DLD1 (cell line): ENCODE results near the gene SHROOM1.
"Not testable (repeated sequence)": the region's sequence is repeated elsewhere in the genome, so short reads cannot be mapped to it uniquely, and the experiment has no call there.

ENCODE experiments used
- in situ Hi-C: cut with HindIII; loops from 2 replicates; pipeline ENCODE4 v1.10.0; 2017; ENCODE audit warnings: low sequenced_read_pairs

Gene SHROOM1, protein sequence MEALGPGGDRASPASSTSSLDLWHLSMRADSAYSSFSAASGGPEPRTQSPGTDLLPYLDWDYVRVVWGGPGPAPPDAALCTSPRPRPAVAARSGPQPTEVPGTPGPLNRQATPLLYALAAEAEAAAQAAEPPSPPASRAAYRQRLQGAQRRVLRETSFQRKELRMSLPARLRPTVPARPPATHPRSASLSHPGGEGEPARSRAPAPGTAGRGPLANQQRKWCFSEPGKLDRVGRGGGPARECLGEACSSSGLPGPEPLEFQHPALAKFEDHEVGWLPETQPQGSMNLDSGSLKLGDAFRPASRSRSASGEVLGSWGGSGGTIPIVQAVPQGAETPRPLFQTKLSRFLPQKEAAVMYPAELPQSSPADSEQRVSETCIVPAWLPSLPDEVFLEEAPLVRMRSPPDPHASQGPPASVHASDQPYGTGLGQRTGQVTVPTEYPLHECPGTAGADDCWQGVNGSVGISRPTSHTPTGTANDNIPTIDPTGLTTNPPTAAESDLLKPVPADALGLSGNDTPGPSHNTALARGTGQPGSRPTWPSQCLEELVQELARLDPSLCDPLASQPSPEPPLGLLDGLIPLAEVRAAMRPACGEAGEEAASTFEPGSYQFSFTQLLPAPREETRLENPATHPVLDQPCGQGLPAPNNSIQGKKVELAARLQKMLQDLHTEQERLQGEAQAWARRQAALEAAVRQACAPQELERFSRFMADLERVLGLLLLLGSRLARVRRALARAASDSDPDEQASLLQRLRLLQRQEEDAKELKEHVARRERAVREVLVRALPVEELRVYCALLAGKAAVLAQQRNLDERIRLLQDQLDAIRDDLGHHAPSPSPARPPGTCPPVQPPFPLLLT

DNA sequence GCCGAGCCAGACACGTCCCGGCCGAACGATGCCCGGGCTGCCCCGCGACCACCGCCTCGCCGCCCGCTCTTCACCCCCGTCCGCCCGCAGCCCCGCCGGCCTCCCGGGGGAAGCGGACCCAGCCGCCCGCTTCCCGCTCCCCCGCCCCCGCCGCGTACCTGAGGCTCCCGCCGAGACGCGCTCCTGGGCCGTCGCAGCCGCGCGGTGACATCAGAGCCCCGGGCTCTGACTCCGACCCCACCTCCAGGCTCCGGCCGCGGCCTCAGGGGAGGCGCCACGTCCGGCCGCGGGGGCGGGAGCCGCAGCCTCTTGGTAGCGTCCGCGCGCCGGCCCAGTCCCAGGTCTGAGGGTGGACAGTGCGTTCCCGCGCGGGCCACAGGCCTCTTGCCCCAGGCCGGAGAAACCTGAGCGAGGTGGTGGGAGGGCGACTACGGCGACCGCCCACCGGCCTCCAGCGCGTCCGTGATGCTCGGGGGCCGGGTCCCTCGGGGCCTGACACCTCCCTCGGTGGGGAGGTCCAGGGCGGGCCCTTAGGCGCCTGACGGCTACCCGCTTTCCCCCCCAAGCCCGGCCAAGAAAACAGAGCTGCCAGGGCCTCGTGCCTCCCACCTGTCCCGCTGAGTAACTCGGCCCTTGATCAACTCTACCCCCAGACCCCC, at the start of gene SHROOM1:
SHROOM1 (minus strand) TSS at position 212 of the 659 bp plus-strand sequence. CDS start 4,507 bp downstream, outside the sequence.
- in situ Hi-C loops = no loop called here

DNA sequence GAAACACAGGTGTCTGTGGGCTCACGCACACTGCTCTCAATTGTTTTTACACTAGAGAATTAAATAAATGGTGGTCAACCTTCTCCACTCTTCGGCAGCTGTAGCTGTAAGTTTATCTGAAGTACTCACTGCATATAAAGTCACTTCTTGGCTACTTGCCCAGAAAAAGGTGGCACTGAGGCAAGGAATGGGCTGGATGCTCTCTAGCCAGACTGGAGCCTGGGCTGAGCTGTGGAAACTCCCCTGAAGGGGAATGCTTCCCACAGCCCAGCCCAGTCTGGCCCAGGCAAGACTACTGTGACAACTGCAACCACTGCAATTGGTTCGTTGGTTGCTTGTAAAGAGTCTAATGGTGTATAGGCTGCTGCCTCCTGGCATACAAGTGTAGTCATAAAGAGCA, 47.5 kb upstream of the SHROOM1 start:
- in situ Hi-C loops = no loop called here

DNA sequence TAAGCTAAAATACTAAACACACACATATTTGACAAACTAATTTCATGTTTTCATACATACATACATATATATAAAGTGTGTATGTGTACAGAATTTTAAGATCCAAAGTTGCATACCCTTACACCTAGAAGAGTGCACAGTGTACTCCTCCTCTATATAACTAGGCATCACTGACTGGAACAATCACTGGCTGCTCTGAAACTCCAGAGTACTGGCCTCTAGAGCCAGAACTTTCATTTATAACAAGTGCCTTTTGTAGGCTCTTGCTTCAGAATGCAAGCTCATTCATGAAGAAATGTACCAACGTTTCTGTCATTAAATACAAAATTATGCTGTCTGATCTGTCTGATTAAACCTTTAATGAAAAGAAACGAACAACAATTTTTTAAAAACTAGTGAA, 47.0 kb upstream of the SHROOM1 start:
- in situ Hi-C loops = no loop called here

DNA sequence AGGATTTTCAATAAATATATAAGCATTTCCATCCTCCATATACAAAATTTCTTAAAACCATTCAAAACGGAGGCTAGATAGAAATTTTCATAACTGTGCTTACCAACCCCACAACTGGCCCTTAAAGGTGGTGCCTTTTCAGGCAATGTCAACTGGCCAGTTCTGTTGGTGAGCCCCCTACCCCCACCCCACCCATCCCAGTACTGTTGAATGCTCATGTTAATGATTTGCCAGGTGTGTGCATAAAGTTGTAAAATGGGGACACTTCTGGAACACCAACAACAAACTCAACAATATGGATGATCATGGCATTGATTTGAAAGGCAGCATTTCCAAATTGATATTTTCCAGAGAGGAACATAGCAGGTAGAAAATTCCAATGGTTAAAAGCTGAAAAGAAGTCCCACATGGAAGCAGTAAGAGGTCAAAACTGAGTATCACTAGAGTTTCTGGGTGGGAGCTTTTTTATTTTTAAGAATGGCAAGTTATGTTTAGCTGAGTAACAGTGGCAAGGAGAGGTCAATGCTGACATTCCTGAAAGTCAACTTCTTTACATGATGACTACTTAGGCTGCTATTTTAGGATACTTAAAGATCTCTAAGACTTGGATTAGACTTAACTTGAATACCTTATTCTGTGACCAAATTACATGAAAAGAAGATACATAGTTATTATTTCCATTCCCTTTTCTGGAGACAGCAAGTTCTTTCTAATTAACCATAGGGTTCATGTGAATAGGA, 45.7 kb upstream of the SHROOM1 start:
- in situ Hi-C loops = no loop called here

DNA sequence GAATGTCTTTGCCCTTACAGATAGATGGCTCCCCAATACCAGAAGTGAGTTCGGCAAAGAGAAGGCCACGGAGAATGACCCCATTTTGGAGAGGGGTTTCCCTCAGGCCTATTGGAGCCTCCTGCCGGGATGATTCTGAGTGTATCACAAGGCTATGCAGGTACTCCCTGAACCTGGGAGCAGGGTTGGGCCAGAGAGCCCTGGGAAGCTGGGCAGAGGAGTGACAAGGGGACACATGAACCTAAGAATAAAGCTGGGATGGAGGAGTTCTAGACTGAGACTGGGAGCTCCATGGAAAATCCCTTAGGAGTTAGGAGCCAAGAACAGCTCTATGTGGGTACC, 43.5 kb upstream of the SHROOM1 start:
- in situ Hi-C loops = no loop called here

DNA sequence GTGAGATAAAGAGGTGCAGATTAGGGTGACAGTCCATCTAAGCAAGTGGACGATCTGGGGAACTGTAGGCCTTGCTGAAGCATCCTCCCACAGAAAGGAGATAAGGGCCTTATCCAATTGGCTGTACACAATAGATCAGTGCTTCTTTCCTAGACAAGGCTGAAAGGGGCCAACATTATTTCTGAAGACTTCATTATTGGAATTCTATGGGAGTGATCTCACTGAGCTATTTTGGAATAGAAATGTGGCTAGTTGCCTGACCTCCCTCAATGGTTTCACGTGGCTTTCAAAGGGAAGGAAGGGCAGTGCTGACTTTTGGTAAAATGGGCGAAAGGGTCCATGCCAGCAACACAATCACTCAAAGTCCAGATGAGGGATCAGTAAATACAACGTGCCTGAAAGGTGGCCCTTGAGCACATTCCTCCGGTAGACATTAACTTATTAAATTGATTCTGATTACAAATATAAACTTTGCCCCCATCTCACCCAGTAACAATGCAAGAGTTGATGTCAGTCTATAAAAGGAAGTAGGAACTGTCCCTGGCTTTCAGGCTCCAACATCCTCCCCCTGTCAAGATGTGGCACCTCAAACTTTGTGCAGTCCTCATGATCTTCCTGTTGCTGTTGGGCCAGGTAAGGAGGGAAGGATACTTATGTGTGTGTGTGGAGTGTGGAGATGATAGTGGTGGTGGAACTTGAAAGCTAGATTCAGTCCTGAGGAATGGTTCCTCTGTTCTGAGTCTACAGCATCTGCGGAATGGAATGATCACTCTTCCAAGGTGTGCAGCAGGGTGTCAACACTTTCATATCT, 42.9 kb upstream of the SHROOM1 start, which contains the start of gene LEAP2:
LEAP2 (plus strand) TSS at position 550 of the 811 bp plus-strand sequence; CDS start at position 577, 27 bp downstream.
- in situ Hi-C loops = no loop called here

DNA sequence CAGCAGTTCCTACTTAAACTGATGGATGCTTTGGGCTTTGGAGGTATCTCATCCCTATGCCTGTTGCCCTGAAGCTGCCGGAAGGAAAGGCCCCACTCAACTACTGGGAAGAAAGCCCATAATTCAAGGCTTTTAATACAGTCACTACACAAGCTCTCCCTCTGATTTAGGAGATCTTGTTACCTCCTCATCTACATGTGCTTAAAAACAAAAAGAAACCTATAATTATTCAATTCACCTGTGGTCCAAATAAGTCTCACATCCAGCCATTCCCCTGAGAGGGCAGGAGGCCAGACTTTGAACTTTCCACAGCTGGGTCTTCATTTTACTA, 42.3 kb upstream of the SHROOM1 start:
- in situ Hi-C loops = no loop called here

DNA sequence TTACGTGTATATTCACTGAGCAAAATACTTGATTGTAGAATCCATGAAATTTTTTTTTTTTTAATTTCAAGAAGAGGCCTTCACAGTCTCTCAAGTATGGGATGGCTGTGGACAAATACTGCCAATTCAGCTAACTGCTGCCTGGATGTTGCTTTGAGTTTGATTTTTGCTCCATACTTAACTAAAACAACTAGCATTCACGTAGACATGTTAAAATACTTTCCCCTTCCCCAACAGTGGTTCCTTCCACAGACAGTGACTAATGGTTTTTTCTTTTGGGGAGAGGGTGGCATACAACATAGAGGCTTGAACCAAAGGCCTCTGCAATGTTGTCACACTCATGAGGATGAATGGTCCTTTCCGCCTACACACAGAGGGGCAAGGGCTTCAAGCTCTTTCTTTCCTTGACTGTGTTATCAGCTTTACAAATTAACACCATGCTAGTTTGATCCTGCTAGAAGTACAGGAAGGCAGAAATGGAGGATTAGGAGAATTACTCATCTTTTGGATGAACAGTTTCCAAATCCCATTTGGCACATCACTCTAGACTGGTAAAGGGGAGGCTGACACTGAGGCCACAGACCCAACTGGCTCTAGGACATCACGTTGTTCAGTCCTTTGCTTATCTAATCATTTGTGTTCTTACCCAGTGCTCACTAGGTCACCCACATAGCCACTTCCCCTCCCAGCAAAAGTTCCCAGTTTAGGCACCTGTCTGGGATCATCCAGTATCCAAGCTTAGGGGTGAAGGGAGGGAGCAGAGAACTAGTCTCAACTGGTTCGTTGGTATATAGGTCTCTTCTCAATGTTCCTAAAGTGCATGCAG, 41.2 kb upstream of the SHROOM1 start:
- in situ Hi-C loops = no loop called here

DNA sequence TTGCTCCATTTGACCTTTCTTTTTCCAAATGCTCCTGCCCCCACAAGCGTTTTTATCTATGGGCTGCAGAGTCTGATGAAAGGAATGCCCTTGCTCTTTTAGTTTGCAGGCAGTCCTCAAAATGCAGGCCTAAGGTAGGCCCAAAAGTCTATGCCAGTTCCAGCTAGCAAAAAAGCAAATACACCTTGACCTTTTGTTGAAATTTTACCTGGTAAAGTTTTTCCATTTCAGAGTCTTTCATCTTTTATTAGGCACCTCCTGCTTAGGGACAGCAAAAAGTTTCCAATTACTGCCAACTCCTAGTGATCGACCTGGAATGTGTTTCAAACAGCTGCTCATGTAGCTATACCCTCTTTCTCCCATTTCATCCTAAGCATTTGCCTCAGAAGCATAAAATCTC, 40.4 kb upstream of the SHROOM1 start:
- in situ Hi-C loops = no loop called here

DNA sequence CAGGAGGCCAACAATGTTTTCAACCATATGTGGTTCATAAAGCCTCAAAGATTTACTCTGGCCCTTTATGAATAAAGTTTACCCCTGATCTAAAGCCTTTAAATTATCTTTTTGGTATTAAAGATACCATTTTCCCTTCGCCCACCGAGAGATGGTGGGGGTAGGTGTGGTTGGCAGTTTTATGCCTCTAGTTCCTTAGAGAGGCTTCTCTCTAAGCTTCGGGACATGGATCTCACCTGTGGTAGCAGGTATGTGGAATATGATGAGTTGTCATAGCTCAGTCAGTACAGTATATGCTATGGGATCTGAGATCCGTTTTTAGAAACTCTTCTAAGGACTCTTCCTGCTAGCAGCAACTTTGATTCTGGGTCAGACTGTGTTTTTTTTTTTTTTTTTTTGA, 38.3 kb upstream of the SHROOM1 start:
- in situ Hi-C loops = no loop called here

DNA sequence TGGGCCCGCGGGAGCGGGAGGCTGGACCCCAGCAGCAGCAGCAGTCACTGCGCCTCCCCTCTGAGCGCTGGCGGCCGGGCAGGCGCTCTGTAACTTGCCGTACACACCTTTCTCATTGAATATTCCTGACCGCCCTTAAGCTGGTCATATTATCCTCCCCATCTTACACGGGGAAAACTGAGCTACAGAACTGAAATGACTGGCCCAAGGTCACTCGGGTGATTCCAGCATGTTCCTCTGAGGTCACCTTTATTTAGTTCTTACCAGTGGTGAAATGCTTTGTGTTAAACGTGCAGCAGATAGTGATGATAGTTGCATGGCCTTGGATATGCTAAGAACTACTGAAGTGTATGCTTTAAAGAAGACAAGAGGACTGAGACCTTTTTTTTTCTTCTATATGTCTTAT, 36.6 kb upstream of the SHROOM1 start:
- in situ Hi-C loops = no loop called here

DNA sequence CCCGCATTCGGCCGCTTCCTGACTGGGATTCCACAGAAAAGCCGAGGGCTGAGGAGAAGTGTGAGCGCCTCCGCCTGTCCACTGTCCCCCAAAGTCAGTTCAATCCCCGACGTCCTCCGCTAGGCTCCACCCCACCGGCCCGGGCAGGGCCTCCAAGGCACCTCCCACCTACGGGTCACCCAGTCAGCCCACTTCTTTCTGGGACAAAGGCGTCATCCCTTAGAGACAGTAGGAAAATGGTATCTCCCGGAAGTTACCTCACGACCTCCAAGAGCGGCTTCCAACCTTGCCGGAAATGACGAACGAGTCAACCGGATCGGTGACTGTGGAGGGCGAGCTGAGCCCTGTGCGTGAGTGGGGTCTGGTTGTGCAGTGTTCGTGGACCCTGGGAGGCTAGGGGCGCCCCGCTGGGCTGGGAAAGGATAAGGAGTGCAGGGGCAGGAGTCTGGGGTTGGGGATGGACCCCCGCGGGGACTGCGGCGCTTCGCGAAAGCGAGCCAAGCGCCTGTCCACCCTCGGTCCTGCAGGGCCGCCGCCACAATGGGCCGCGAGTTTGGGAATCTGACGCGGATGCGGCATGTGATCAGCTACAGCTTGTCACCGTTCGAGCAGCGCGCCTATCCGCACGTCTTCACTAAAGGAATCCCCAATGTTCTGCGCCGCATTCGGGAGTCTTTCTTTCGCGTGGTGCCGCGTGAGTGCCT, 36.0 kb upstream of the SHROOM1 start, which contains the start of the genes GDF9 and UQCRQ:
GDF9 (minus strand) TSS at position 128 of the 704 bp plus-strand sequence. CDS start 1,936 bp downstream, outside the sequence.
UQCRQ (plus strand) TSS at position 301 of the 704 bp plus-strand sequence; CDS start at position 541, 240 bp downstream.
- in situ Hi-C loops = no loop called here

DNA sequence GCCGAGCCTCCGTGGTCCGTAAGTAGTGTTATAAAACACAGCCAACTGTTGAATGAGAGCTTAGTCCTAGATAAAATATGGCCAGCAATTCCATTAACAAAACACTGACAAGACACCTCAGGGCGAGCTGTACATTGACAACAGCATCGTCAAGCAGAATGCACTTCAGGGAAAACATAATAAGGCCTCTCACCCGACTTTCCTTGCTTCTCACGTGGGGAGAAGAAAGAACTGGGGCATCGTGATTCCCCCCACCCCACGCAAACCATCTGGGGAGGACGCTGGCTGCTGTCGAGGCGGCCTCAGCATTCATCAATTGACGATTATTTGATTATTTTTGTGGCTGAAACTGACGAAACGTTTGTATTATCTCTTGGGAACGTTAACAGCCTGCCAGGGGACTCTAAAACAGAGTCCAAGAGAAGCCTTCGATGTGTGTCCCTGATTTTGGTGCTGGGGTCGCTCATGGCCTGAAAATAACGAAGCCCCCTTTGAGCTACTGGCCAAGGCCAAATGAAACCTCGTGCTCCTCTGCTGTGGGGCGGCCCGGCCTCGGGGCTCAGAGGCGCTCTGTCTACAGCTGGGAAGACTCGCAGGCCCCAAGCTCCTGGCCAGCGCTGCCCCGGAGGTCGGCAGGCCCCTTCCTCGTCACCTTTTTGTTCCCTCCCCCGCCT, 35.4 kb upstream of the SHROOM1 start:
- in situ Hi-C loops = no loop called here

DNA sequence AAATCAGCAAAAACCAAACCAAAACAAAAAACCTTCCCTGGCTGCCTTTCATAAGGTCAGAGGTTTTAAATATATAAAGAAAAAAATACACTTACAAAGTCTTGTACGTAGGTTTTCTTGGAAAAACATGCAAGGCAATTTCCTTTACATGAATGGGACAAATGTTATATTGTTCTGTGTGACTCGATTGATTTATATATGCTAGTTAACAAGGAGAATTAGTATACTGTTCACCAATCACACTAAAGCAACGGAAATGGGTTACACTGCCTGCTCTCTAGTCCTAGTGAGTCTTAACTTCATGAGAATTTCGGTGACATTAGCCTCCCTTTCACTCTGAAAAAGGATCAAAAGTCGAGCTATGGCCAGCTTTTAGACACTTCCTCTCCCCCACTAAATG, 30.3 kb upstream of the SHROOM1 start:
- in situ Hi-C loops = no loop called here

DNA sequence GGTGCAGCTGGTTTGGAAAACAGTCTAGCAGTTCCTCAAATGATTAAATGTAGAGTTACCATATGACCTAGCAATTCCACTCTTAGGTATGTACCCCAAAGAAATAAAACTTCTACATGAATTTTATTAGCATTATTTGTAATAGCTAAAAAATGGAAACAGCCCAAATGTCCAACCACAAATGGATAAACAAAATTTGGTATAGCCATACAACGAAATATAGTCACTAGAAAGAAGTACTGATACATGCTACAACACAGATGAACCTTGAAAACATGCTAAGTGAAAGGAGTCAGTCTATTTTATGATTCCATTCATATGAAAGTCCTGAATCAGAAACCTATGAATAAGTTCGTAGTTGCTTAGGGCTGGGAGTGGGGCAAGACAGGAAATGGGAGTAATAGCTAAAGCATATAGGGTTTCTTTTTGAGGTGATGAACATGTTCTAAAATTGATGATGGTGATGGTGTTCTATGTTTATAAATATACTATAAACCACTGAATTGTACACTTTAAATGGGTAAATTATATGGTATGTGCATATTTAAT, 29.5 kb upstream of the SHROOM1 start:
- in situ Hi-C loops = no loop called here

DNA sequence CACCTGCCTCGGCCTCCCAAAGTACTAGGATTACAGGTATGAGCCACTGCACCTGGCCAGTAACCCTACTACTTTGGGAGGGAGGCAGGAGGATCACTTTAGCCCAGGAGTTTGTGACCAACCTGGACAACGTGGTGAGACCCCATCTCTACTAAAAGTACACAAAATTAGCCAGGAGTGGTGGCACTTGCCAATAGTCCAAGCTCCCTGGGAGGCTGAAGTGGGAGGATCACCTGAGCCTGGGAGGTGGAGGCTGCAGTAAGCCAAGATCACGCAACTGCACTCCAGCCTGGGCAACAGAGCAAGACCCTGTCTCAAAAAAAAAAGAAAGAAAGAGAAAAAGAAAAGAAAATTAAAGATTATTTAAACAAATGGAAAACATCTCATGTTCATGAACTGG, 25.6 kb upstream of the SHROOM1 start:
- in situ Hi-C loops = no loop called here

DNA sequence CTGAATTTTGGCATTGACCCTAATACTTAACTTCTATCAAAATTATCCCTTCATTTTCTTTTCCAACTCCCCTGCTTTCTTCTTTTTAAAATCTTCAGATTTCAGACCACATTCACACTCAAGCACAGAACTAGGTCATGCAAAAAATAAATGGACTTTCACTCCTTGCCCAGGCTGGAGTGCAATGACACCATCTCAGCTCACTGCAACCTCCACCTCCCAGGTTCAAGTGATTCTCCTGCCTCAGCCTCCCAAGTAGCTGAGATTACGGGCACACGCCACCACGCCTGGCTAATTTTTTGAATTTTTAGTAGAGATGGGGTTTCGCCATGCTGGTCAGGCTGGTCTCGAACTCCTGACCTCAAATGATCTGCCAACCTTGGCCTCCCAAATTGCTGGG, 24.5 kb upstream of the SHROOM1 start:
- in situ Hi-C loops = not testable (repeated sequence)
